Measurements from ENCODE around the gene MPLKIP.
"Not testable (repeated sequence)": the region's sequence is repeated elsewhere in the genome, so short reads cannot be mapped to it uniquely, and the experiment has no call there.

The MPLKIP gene

DNA sequence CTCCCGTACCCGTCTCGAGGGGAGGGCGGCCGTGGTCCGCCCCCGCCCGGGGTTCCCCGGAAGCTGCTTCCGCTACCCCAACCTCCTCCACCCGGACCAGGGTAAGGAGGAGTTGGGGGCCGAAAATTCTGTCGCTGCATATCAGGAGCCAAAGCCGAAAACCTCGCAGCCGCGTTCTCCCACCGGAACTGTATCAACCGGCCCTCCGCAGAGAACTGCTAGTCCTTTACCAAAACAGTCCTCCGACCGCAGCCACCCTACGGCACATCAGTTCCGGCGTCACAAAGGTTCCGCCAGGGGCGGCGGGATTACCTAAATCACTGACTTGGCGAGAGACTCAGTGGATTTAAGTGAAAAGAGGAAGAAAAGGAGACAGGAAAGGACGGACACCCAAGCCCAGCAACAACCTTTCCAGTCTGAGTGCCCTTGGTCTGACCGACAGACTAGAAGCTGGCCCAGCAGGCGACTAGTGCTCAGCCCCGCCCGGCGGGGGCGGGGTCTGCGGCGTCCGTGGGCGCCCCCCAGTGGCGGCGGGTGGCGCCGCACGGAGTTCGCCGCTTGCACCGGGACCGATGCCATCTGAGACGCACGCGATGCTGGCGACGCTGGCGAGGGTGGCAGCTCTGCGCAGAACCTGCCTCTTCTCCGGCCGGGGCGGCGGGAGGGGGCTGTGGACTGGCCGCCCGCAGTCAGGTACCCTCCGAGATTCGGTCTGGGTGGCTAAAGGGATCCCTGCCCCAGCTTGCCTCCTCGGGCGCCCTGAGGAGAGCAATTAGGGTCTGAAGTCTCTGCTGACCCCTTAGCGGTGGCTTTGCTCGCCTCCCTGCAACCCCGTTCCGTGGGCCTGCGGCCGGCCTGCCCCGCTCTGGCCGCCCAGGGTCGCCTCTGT is at the start of gene MPLKIP, which contains the start of gene SUGCT:
Gene MPLKIP (minus strand): TSS at position 195 of the 889 bp plus-strand sequence. CDS start 55 bp downstream, at position 140.
Gene SUGCT (plus strand): TSS at position 578 of the 889 bp plus-strand sequence.
- DNase-seq (ENCODE audit: low read depth) = peak; percentile 73

DNA sequence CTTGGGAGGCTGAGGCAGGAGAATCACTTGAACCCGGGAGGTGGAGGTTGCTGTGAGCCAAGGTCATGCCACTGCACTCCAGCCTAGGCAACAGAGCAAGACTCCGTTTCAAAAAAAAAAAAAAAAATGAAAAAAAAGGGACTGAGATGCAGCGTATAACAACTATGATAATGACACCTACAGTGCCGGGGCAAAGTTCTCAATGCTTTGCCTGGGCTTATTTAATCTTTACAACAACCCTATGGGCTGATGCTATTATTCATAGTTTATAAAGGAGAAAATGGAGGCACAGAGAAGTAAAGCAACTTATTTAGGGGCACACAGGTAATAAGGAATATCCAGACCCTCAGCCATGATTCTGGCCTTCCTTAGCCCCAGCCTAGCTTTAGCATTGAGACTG is 48.0 kb upstream of the MPLKIP start:
- DNase-seq (ENCODE audit: low read depth) = no peak

GRCh38 chr7:40177071-40177470 is 42.6 kb upstream of the MPLKIP start:
- no peak for DNase-seq (ENCODE audit: low read depth)

DNA sequence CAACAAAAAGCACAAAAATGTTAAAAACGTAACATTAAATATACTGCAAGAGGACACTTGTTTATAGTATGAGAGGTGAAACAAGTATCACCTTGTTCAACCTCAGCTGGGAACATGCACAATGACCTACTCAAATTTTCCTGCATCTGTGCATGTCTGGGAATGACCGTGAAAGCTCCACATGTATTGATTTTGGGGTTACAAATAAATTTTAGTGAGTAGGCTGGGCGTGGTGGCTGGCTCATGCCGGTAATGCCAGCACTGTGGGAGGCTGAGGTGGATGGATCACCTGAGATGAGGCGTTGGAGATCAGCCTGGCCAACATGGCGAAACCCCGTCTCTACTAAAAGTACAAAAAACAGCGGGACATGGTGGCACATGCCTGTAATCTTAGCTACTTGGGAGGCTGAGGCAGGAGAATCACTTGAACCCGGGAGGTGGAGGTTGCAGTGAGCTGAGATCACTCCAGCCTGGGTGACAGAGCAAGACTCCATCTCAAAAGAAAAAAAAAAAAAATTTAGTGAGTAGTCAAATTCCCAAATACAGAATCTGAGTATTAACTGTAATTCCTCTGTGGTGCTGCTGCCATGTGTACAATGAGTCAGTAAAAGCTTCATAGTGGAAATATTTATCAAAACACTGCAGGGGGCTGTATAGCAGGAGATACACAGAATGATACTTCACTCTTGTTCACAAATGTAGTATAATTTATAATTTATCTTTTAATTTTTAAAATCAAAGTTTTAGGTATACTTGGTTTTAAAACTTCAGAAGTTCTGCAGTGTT is 41.5 kb upstream of the MPLKIP start:
- no peak for DNase-seq (ENCODE audit: low read depth)

- not testable (repeated sequence) for DNase-seq (ENCODE audit: low read depth)
Measured at GRCh38 chr7:40175256-40175655, 40.8 kb upstream of the MPLKIP start.

- DNase-seq (ENCODE audit: low read depth) = not testable (repeated sequence)
Measured at GRCh38 chr7:40173121-40173520, 38.7 kb upstream of the MPLKIP start.

DNA sequence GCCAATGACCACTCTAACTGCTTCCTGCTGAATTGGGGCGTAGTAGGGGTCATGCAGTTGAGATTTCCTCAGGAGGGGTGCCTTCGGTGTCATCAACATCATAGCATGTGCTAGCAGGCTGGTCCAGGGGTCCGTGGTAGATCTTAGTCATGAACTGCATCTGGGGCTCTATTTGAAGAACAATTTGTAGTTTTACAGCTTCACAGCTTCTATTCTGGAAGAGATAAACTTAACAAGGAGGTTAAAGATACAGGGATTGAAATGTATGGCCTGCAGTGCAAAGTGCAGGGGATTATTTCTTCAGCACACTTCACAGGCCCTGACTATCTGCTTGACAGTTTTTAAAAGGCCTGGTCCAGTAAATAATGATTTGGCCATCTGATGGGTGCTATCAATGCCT is 33.8 kb upstream of the MPLKIP start:
- not testable (repeated sequence) for DNase-seq (ENCODE audit: low read depth)

DNA sequence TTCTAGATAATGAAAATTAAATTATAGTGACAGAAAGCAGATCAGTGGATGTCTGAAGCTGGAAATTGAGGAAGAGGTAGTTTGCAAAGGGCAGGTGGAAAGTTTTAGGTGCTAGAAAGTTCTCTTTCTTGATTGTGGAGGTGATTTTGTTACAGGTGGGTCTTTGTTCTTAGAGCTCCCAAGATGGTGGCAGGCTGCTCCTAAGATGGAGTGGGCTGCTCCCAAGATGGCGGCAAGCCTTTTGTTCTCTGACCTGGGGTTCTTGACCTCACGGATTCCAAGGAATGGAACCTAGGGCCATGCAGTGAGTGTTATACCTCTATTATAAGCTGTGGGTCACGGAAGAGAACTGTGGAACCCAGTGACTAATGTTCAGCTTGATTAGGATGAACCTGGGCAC is 32.9 kb upstream of the MPLKIP start:
- DNase-seq (ENCODE audit: low read depth) = no peak

- DNase-seq (ENCODE audit: low read depth) = no peak
Measured at GRCh38 chr7:40165216-40165615, 30.8 kb upstream of the MPLKIP start.

DNA sequence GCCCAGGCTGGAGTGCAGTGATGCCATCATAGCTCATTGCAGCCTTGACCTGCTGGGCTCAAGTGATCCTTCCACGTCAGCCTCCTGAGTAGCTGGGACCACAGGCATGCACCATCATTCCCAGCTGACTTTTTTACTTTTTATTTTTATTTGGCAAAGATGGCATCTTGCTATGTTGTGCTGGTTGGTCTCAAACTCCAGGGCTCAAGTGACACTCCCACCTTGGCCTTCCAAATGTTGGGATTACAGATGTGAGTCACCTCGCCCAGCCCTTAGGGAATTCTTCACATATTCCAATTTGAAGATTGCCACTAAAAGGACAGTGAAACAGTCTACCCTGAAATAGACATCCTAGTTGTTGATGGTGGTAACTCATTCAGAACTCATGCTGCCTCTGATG is 28.1 kb upstream of the MPLKIP start:
- DNase-seq (ENCODE audit: low read depth) = no peak

GRCh38 chr7:40156988-40157387 is 22.6 kb upstream of the MPLKIP start:
- DNase-seq (ENCODE audit: low read depth) = no peak

DNA sequence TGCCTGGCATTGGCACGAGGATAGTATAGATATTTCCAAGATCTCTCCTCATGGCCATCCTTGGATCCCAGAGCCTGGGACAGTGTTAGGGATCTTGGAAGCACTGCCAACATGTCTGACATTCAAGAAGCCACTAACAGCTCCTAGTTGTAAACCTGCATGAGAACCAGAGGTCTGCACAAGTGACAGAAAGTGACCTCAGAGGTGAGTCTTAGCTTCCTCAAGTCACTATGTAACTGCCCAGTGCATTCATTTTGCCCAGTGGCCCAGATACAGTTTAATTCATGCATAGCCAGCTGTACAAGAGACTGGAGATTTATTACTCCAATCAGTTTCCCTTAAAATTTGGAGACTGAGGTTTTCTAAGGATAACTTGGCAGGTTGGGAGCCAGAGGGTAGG is 17.1 kb upstream of the MPLKIP start:
- DNase-seq (ENCODE audit: low read depth) = no peak

DNA sequence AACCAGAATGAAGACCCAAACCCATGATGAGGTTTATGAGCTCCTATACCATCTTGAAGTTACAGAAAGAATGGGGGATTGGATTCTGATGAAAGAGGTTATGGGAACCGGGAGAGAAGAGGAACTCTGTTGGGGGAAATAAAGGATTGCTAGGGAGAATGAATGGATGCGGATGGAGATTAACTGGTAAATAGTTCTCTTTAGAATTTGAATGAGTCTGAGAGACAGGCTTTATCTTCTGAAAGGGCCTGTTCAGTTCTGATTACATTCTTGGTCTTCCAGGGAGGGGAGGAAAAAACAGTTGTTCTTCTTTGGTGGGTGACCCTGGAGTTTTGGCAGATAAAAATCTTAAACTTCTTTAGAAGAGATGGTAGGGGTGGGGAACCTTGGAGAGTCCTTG is 14.2 kb upstream of the MPLKIP start:
- no peak for DNase-seq (ENCODE audit: low read depth)

DNA sequence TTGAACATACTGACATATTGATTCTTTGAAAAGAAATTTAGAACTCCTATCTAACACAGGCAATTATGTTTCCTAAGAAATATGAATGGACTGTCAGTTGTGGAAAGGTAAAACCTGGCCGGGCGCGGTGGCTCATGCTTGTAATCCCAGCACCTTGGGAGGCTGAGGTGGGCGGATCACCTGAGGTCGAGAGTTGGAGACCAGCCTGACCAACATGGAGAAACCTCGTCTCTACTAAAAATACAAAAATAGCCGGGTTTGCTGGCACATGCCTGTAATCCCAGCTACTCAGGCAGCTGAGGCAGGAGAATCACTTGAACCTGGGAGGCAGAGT is 13.8 kb upstream of the MPLKIP start:
- not testable (repeated sequence) for DNase-seq (ENCODE audit: low read depth)

GRCh38 chr7:40147371-40148246 is 13.2 kb upstream of the MPLKIP start:
- DNase-seq (ENCODE audit: low read depth) = no peak

DNA sequence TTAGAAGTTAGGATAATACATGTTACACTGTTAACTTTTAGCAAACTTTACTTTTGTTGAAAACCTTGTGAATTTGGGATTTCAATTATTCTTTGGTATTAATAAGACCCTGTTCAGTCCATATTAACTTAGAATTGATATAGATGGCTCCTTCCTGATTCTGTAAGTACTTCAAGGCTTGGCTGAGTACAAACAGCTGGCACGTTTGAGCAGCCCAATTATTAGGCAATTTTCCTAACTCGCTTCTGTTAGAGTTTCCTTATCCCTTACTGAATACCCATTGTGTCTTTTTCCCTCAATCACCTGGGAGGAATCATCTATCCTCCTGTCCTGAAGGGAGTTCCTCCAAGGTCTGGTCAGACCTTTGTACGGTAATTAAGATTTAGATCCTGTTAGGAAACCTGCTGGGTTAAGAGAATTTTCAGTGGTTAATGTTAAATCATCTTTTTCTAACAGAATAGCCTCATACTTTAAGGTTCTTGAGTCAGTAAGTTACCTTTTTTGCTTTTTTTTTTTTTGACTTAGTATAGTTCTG is 11.2 kb upstream of the MPLKIP start:
- DNase-seq (ENCODE audit: low read depth) = not testable (repeated sequence)

GRCh38 chr7:40141916-40142315 is 7.5 kb upstream of the MPLKIP start:
- not testable (repeated sequence) for DNase-seq (ENCODE audit: low read depth)

DNA sequence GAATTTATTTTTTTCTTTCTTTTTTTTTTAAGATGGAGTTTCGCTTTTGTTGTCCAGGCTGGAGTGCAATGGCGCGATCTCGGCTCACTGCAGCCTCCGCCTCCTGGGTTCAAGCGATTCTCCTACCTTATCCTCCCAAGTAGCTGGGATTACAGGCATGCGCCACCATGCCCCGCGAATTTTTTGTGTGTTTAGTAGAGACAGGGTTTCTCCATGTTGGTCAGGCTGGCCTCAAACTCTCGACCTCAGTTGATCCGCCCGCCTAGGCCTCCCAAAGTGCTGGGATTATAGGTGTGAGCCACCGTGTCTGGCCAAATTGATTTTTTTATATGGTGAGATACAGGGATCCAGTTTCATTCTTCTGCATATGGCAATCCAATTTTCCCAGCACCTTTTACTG is 5.5 kb upstream of the MPLKIP start:
- not testable (repeated sequence) for DNase-seq (ENCODE audit: low read depth)

GRCh38 chr7:40138973-40139372 is 4.6 kb upstream of the MPLKIP start:
- no peak for DNase-seq (ENCODE audit: low read depth)

DNA sequence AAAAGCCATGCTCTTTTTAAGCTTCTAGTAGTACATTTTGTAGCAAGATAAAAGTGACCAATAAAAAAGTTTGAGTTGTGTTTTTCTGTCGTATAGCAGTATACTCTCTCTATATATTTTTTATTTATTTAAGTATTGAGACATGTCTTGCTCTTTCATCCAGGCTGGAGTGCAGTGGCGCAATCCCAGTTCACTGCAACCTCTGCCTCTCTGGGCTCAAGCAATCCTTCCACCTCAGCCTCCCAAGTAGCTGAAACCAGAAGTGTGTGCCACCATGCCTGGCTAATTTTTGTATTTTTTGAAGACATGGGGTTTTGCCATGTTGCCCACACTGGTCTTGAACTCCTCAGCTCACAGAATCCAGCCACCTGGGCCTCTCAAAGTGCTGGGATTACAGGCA is 3.1 kb upstream of the MPLKIP start:
- DNase-seq (ENCODE audit: low read depth) = no peak

- DNase-seq (ENCODE audit: low read depth) = no peak
Measured at GRCh38 chr7:40135317-40135610, 842 bp upstream of the MPLKIP start.
